ENCODE results near the gene ANKDD1B. TPM values are rescaled to one million over a fixed set of nuclear protein-coding genes. Genes with fewer than 3 reads are reported as not detected.

Gene ANKDD1B
- total and polyA plus RNA-seq, 2 experiments from 2014 or later: 0.40 to 0.73 TPM

DNA sequence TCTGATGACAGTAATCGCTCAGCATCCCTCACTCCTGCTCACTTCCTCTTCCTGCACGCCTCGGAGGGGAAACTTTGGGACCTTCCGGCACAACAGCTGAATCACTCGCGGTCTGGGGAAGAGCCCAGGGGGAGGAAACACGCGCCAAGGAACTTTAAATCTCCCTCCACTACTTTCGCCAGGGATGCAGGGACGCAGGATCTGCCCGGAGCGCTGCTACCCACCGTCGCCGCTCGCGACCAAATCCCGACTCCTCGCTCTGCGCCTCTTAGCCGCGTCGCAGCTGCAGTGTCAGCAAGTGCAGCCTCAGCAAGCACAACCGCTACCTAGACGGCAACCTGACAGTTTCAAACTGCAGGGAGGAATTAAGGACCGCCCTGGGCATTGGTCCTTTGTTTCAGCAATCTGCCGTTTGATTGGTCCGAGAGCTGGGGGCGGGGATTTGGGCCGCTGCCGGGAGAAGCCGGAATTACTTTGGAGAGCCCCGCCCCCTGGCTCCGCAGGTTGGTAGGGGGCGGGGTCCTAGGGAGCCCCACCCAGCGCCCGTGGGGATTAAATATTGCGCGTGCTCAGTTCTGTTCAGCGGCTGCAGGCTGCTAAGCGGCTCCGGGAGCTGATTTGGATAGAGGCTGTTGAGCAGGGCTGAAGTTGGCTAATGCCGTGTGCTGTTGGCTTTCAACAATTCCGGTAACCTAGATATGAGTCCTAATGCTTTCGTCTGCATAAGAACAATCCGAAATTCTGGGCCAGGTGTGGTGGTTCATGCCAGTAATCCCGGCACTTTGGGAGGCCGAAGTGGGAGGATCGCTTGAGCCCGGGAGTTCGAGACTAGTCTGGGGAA lies 106.0 kb downstream of the ANKDD1B start, which contains the start of gene POC5:
Gene POC5, minus strand, starts transcription at position 356 of the 841 bp plus-strand sequence. CDS start 4,500 bp downstream, outside the sequence.
- peak; percentile 97 for ATAC-seq
- Histone ChIP-seq H2AFZ (peak within 1 kb of the TSS; percentile 60), H3K9me2 (ENCODE audit: insufficient read depth) (peaks cover 8% of the 10 kb centered on the region), H3K4me1 (ENCODE audit: insufficient read depth) (peaks cover 5% of the 10 kb centered on the region; the same call in 1 of the 2 replicates), H3K4me3 (peak within 1 kb of the TSS; percentile 72), H3K27me3 (ENCODE audit: insufficient read depth) (no peaks in the 10 kb centered on the region), H4K20me1 (replicated peaks; ENCODE audit: insufficient read depth) (no peaks in the 10 kb centered on the region), H3K27ac (ENCODE audit: low read depth) (peak within 1 kb of the TSS; percentile 84), H3K4me2 (peak within 1 kb of the TSS; percentile 95), H3K79me2 (replicated peaks; ENCODE audit: insufficient read depth) (peaks cover 40% of the 10 kb centered on the region), H3F3A (replicated peaks; ENCODE audit: low read depth) (peaks cover 7% of the 10 kb centered on the region; the same call in 1 of the 2 replicates), H3K36me3 (ENCODE audit: insufficient read depth) (0 out of 2 replicates have a peak, but pooled peaks cover 5% of the 10 kb centered on the region)
- Mint-ChIP-seq H3K4me1 (peaks cover 8% of the 10 kb centered on the region), H3K36me3 (ENCODE audit: low read depth) (peaks cover 4% of the 10 kb centered on the region; the same call in 2 of the 3 replicates), H3K4me3 (peak within 1 kb of the TSS; percentile 98), H3K27me3 (ENCODE audit: insufficient read depth, low read depth, poor library complexity) (peaks cover 2% of the 10 kb centered on the region), H3K27ac (peak within 1 kb of the TSS; percentile 98), H3K9me3 (no peaks in the 10 kb centered on the region)
- TF ChIP-seq ZNF114 (CRISPR knock-in tag; IDR thresholded peaks at IDR 0.05) (no peak), CREB1 (CRISPR knock-in tag; IDR thresholded peaks at IDR 0.05; ENCODE audit: low read depth) (peak; percentile 82), POLR2AphosphoS5 (IDR thresholded peaks at IDR 0.05; ENCODE audit: low read depth) (peak; percentile 96)
- TF ChIP-seq, protein P1, sequence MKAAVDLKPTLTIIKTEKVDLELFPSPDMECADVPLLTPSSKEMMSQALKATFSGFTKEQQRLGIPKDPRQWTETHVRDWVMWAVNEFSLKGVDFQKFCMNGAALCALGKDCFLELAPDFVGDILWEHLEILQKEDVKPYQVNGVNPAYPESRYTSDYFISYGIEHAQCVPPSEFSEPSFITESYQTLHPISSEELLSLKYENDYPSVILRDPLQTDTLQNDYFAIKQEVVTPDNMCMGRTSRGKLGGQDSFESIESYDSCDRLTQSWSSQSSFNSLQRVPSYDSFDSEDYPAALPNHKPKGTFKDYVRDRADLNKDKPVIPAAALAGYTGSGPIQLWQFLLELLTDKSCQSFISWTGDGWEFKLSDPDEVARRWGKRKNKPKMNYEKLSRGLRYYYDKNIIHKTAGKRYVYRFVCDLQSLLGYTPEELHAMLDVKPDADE (IDR thresholded peaks at IDR 0.05): peak; percentile 47; the same call in 1 of the 2 replicates
- peak; percentile 98 for DNase-seq (ENCODE audit: low spot score)

DNA sequence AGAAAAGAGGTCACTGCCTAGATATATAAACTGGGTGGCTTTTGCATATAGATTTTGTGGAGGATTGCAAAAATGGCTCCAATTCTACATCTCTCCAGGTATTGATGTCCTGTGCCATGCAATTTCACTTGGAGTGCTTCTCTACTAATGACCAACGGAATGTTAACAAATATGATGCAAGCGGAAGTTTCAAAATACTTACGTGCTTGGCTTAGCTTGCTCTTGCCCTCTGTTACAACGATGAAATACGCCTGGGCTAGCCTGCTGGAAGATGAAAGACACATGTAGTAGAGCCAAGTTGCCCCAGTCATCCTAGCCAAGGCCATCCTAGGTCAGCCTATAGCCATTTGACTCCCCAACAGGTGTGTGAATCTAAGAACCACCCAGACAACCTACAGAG lies 109.6 kb downstream of the ANKDD1B start:
- Histone ChIP-seq H2AFZ (no peak overlapping the region), H4K20me1 (replicated peaks; ENCODE audit: insufficient read depth) (no peaks in the 10 kb centered on the region), H3K79me2 (replicated peaks; ENCODE audit: insufficient read depth) (peaks cover 7% of the 10 kb centered on the region), H3K9me2 (ENCODE audit: insufficient read depth) (peaks cover 8% of the 10 kb centered on the region), H3K4me2 (no peak overlapping the region), H3F3A (replicated peaks; ENCODE audit: low read depth) (peaks cover 7% of the 10 kb centered on the region; the same call in 1 of the 2 replicates), H3K4me1 (ENCODE audit: insufficient read depth) (peaks cover 5% of the 10 kb centered on the region; the same call in 1 of the 2 replicates), H3K27me3 (ENCODE audit: insufficient read depth) (no peaks in the 10 kb centered on the region), H3K27ac (ENCODE audit: low read depth) (no peak overlapping the region), H3K4me3 (no peak overlapping the region), H3K36me3 (ENCODE audit: insufficient read depth) (no peaks in the 10 kb centered on the region)
- H3K27ac Mint-ChIP-seq: no peak overlapping the region
- TF ChIP-seq, protein P2, sequence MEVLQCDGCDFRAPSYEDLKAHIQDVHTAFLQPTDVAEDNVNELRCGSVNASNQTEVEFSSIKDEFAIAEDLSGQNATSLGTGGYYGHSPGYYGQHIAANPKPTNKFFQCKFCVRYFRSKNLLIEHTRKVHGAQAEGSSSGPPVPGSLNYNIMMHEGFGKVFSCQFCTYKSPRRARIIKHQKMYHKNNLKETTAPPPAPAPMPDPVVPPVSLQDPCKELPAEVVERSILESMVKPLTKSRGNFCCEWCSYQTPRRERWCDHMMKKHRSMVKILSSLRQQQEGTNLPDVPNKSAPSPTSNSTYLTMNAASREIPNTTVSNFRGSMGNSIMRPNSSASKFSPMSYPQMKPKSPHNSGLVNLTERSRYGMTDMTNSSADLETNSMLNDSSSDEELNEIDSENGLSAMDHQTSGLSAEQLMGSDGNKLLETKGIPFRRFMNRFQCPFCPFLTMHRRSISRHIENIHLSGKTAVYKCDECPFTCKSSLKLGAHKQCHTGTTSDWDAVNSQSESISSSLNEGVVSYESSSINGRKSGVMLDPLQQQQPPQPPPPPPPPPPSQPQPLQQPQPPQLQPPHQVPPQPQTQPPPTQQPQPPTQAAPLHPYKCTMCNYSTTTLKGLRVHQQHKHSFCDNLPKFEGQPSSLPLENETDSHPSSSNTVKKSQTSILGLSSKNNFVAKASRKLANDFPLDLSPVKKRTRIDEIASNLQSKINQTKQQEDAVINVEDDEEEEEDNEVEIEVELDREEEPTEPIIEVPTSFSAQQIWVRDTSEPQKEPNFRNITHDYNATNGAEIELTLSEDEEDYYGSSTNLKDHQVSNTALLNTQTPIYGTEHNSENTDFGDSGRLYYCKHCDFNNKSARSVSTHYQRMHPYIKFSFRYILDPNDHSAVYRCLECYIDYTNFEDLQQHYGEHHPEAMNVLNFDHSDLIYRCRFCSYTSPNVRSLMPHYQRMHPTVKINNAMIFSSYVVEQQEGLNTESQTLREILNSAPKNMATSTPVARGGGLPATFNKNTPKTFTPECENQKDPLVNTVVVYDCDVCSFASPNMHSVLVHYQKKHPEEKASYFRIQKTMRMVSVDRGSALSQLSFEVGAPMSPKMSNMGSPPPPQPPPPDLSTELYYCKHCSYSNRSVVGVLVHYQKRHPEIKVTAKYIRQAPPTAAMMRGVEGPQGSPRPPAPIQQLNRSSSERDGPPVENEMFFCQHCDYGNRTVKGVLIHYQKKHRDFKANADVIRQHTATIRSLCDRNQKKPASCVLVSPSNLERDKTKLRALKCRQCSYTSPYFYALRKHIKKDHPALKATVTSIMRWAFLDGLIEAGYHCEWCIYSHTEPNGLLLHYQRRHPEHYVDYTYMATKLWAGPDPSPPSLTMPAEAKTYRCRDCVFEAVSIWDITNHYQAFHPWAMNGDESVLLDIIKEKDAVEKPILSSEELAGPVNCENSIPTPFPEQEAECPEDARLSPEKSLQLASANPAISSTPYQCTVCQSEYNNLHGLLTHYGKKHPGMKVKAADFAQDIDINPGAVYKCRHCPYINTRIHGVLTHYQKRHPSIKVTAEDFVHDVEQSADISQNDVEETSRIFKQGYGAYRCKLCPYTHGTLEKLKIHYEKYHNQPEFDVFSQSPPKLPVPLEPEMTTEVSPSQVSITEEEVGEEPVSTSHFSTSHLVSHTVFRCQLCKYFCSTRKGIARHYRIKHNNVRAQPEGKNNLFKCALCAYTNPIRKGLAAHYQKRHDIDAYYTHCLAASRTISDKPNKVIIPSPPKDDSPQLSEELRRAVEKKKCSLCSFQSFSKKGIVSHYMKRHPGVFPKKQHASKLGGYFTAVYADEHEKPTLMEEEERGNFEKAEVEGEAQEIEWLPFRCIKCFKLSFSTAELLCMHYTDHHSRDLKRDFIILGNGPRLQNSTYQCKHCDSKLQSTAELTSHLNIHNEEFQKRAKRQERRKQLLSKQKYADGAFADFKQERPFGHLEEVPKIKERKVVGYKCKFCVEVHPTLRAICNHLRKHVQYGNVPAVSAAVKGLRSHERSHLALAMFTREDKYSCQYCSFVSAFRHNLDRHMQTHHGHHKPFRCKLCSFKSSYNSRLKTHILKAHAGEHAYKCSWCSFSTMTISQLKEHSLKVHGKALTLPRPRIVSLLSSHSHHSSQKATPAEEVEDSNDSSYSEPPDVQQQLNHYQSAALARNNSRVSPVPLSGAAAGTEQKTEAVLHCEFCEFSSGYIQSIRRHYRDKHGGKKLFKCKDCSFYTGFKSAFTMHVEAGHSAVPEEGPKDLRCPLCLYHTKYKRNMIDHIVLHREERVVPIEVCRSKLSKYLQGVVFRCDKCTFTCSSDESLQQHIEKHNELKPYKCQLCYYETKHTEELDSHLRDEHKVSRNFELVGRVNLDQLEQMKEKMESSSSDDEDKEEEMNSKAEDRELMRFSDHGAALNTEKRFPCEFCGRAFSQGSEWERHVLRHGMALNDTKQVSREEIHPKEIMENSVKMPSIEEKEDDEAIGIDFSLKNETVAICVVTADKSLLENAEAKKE (CRISPR knock-in tag; IDR thresholded peaks at IDR 0.05): no peak
- TF ChIP-seq EZH2 (IDR thresholded peaks at IDR 0.05; ENCODE audit: low read depth, unreplicated experiment): no peak
- TF ChIP-seq POLR2AphosphoS5 (IDR thresholded peaks at IDR 0.05; ENCODE audit: low read depth): no peak
- no peak for TF ChIP-seq STAT1 (IDR thresholded peaks at IDR 0.05; ENCODE audit: unreplicated experiment)
- TF ChIP-seq ZNF331 (CRISPR knock-in tag; IDR thresholded peaks at IDR 0.05; ENCODE audit: low read depth): no peak
- no peak for TF ChIP-seq CTCF (conservative IDR thresholded peaks at IDR 0.05; ENCODE audit: low read depth in 2 of 2)
- H3K9me3 Mint-ChIP-seq: peaks cover 3% of the 10 kb centered on the region; the same call in 2 of the 3 replicates
- peaks cover 9% of the 10 kb centered on the region for H3K4me1 Mint-ChIP-seq
- H3K36me3 Mint-ChIP-seq (ENCODE audit: low read depth): no peaks in the 10 kb centered on the region
- H3K27me3 Mint-ChIP-seq (ENCODE audit: insufficient read depth, low read depth, poor library complexity): peaks cover 2% of the 10 kb centered on the region
- DNase-seq (ENCODE audit: low spot score) (no peak), ATAC-seq (no peak)
- H3K4me3 Mint-ChIP-seq: no peak overlapping the region

Measured in GM23338 (cell line).